Right lobe of liver (tissue), 6 donors: ENCODE data around the gene CHST4. TPM values are rescaled to one million over a fixed set of nuclear protein-coding genes. Genes with fewer than 3 reads are reported as not detected.
"Not testable (repeated sequence)": the region's sequence is repeated elsewhere in the genome, so short reads cannot be mapped to it uniquely, and the experiment has no call there.

Experiments
- ATAC-seq, 4 donors: fragments of 200-7000 bp; cut with Tn5 transposase; one replicate each; pipeline ENCODE4 v1.9.1; 2020; ENCODE audit warnings: mild to moderate bottlenecking in 4 of 4, moderate library complexity in 4 of 4
- DNase-seq, 3 donors: peaks; one replicate each; pipeline ENCODE4 v3.0.0-alpha.2; 2020
- H3K27ac ChIP-seq, 3 donors: fragments of 200-600 bp; one replicate each; pipeline ENCODE4 v1.8.0; 2022
- H3K27me3 ChIP-seq, 2 donors: fragments of 200-600 bp; one replicate each; pipeline ENCODE4 v1.8.0; 2022
- H3K36me3 ChIP-seq, 4 donors: fragments of 200-600 bp; sonication (generic) in 1 of 4; one replicate each; pipeline versions ENCODE4 v1.5.1 to v1.8.0; 2017 to 2022; ENCODE audit warnings: control low read depth in 1 of 4
- H3K4me1 ChIP-seq, 4 donors: fragments of 200-600 bp; sonication (generic) in 1 of 4; one replicate each; pipeline versions ENCODE4 v1.5.1 to v1.8.0; 2017 to 2022; ENCODE audit warnings: control low read depth in 1 of 4
- H3K4me3 ChIP-seq, 3 donors: fragments of 200-600 bp; one replicate each; pipeline ENCODE4 v1.8.0; 2022
- H3K9me3 ChIP-seq, 4 donors: fragments of 200-600 bp; sonication (generic) in 1 of 4; one replicate each; pipeline versions ENCODE4 v1.5.1 to v1.8.0; 2017 to 2022; ENCODE audit warnings: control low read depth in 1 of 4
- POLR2A ChIP-seq: fragments of 450-650 bp; IDR thresholded peaks from one replicate; pipeline ENCODE4 v1.6.1; 2017; ENCODE audit warnings: antibody characterized with exemption, mild to moderate bottlenecking
- WGBS: methylation state at CpG from one replicate; pipeline ENCODE4 v1.1.6; 2018; ENCODE audit warnings: low coverage, low lambda C conversion rate; ENCODE audit not compliant: insufficient coverage; ENCODE audit errors: missing lambda C conversion rate; 5-methylcytosine and 5-hydroxymethylcytosine counted together
- intact Hi-C, 2 donors: fragments of 100-400 bp; cut with DNase I; formaldehyde crosslinking; loops; one replicate each; pipeline versions ENCODE4 v1.11.2 to v1.14.1; 2022
- total RNA-seq, 6 experiments: library from RNA; depleted of rRNA in 2 of 6; stranded (reverse); fragments of >200 nt in 2 of 6; fragmentation: NEBNext Ultra II Directional in 3 of 6; extraction: Animal tissue kit (Norgen Biotek cat#: 25700) in 3 of 6; gene quantifications; one replicate each; pipeline versions ENCODE4 v1.1.0 to v1.2.4, GENCODE V29; 2016 to 2023
- TF ChIP-seq, protein P1 (sequence below), 4 donors: fragments of 200-600 bp in 3 of 4; fragments of 450-650 bp in 1 of 4; IDR thresholded peaks; one replicate each; pipeline versions ENCODE4 v1.5.1 to v1.8.0; 2016 to 2022; ENCODE audit warnings: antibody characterized with exemption in 4 of 4, mild to moderate bottlenecking in 2 of 4
- donor health status: DM: no; HTN: yes; CAD: no.
- donor health status: DM: no; HTN: no; CAD: no.
- donor health status: DM: no; HTN: no; CAD: no.
- donor health status: DM: no; HTN: yes; CAD: no.
- donor health status: DM: no; HTN: yes; CAD: no.

The CHST4 gene
- total RNA-seq, 6 experiments from 2014 or later = 2.0 to 6.5 (median 3.1) TPM

DNA sequence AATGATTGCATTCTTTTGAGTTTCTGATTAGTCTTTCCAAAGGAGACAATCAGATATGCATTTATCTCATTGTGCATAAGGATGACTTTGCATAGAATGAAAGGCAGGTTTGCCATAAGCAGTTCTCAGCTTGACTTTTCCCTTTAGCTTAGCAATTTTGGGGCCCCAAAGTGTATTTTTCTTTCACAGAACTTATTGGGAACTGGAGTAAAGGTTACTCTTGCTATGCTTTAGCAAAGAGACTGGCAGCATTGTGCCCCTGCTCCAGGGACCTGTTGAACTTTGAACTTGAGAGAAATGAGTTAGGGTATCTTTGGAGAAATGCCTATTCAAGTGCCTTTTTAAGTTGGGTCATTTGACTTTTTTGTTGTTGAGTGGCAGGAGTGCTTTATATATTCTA is 33.6 kb downstream of the CHST4 start:
- H3K4me3 ChIP-seq = no peak overlapping the region
- H3K36me3 ChIP-seq = no peaks in the 10 kb centered on the region
- H3K9me3 ChIP-seq = no peaks in the 10 kb centered on the region
- no peak for DNase-seq
- peaks cover 0 to 30% (median 4%) of the 10 kb centered on the region in 4 donors for H3K4me1 ChIP-seq
- peak overlapping the region in 1 of 3 donors; percentile 7 for H3K27ac ChIP-seq
- no peaks in the 10 kb centered on the region for H3K27me3 ChIP-seq
- TF ChIP-seq, protein P1, sequence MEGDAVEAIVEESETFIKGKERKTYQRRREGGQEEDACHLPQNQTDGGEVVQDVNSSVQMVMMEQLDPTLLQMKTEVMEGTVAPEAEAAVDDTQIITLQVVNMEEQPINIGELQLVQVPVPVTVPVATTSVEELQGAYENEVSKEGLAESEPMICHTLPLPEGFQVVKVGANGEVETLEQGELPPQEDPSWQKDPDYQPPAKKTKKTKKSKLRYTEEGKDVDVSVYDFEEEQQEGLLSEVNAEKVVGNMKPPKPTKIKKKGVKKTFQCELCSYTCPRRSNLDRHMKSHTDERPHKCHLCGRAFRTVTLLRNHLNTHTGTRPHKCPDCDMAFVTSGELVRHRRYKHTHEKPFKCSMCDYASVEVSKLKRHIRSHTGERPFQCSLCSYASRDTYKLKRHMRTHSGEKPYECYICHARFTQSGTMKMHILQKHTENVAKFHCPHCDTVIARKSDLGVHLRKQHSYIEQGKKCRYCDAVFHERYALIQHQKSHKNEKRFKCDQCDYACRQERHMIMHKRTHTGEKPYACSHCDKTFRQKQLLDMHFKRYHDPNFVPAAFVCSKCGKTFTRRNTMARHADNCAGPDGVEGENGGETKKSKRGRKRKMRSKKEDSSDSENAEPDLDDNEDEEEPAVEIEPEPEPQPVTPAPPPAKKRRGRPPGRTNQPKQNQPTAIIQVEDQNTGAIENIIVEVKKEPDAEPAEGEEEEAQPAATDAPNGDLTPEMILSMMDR (IDR thresholded peaks at IDR 0.05) = no peak
- no peak for TF ChIP-seq POLR2A
- no peak for ATAC-seq
- intact Hi-C loops = no loop called here

DNA sequence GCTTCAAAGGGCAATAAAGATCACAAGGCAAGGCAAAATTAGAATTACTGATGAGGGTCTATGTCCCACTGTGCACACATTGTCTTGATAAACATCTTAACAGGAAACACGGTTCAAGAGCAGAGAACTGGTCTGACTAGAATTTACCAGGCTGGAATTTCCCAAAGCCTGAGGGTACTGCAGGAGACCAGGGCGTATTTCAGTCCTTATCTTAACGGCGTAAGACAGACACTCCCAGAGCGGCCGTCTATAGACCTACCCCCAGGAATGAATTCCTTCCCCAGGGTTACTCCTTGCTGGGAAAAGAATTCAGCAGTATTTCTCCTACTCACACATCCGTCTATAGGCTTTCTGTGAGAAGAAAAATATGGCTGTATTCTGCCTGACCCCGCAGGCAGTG is 35.7 kb downstream of the CHST4 start:
- intact Hi-C loops, ATAC-seq: not testable (repeated sequence)
- WGBS = 70% methylated on average over 6 of the region's 8 CpGs

DNA sequence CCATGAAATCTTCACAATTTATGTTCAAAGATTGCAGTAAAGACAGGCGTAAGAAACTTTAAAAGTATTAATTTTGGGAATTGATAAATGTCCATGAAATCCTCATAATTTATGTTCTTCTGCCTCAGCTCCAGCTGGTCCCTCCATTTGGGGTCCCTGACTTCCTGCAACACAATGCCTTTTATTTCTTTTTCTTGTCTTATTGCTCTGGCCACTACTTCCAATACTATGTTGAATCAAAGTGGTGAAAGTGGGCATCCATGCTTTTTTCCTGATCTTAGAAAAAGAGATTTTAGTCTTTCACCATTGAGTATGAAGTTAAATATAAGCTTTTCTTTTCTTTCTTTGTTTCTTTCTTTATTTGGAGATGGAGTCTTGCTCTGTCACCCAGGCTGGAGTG is 36.3 kb downstream of the CHST4 start:
- no peak for ATAC-seq
- no peaks in the 10 kb centered on the region for H3K9me3 ChIP-seq
- no peak for DNase-seq
- H3K27ac ChIP-seq = no peak overlapping the region
- peaks cover 0 to 17% (median 4%) of the 10 kb centered on the region in 4 donors for H3K4me1 ChIP-seq
- no peak overlapping the region for H3K4me3 ChIP-seq
- WGBS = 82% methylated on average over 1 of the region's 1 CpG
- H3K27me3 ChIP-seq = no peaks in the 10 kb centered on the region
- peaks cover 0 to 7% (median under 1%) of the 10 kb centered on the region in 4 donors for H3K36me3 ChIP-seq
- TF ChIP-seq POLR2A = no peak
- TF ChIP-seq, protein P1 (IDR thresholded peaks at IDR 0.05) = no peak
- intact Hi-C loops = no loop called here

More for the DNA sequence above, 35.7 kb downstream of the CHST4 start:
- not testable (repeated sequence) for H3K27me3 ChIP-seq, H3K4me3 ChIP-seq, H3K27ac ChIP-seq, H3K9me3 ChIP-seq, DNase-seq, H3K36me3 ChIP-seq
- H3K4me1 ChIP-seq = peaks cover 0 to 19% (median 4%) of the 10 kb centered on the region in 4 donors

DNA sequence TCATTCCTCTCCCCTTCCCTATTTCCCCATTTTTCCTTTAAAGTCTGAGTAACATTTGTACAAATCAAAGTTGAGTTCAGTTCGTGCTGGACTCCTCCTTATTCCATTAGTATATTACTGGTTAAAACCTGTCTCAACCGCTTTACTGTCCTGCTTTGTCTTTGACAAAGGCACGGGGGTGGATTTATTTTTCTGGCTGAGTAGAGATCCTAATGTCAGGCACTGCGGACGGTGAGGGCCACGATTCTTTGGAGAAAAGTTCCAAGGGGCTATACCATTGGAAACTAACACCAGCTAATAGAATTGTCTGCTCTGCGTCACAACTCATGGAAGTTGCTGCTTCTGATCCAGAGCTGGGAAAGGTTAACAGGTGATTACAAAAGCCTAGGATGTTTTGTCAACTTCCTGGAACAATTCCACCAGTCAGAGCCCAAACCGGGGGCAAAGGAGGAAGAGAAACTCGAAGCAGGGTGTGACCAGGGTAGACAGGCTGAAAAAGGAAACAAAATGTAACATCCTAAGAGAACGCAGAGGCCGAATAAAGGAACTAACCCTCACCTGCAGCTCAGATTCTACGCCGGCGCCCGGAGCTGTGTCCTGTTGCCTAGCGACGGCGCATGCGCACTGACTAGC is 38.2 kb downstream of the CHST4 start:
- 16% methylated on average over 11 of the region's 19 CpGs for WGBS
- ATAC-seq = peak in 1 of 4 donors; percentile 42

More for the DNA sequence above, 38.2 kb downstream of the CHST4 start:
- TF ChIP-seq, protein P1 (IDR thresholded peaks at IDR 0.05) = no peak
- no peak for TF ChIP-seq POLR2A
- H3K27me3 ChIP-seq = no peaks in the 10 kb centered on the region
- peak overlapping the region; percentile 86 to 100 (median 98) for H3K27ac ChIP-seq
- peaks cover 0 to 26% (median 10%) of the 10 kb centered on the region in 4 donors for H3K36me3 ChIP-seq
- H3K4me3 ChIP-seq = peak overlapping the region; percentile 21 to 45 (median 35)
- no peaks in the 10 kb centered on the region for H3K9me3 ChIP-seq
- intact Hi-C loops = no loop called here
- peaks cover 0 to 14% (median 5%) of the 10 kb centered on the region in 4 donors for H3K4me1 ChIP-seq
- DNase-seq = no peak
